T-cell (primary cell): ENCODE measurements around the gene LYPD6. TPM values are rescaled to one million over a fixed set of nuclear protein-coding genes. Genes with fewer than 3 reads are reported as not detected.
"Not testable (repeated sequence)": the region's sequence is repeated elsewhere in the genome, so short reads cannot be mapped to it uniquely, and the experiment has no call there.

Experiments
- ATAC-seq, 4 experiments: fragments of 200-7000 bp in 3 of 4; fragments of 150-1000 bp in 1 of 4; cut with Tn5 transposase; replicated peaks in 1 of 4; 1 replicate in 3 of 4; 2 replicates in 1 of 4; pipeline ENCODE4 v1.10.0; 2021; ENCODE audit warnings: moderate library complexity in 3 of 4, mild to moderate bottlenecking in 2 of 4, moderate number of reproducible peaks in 1 of 4
- CTCF ChIA-PET, 2 donors: fragments of 300-600 bp; sonication (Branson Sonifier 250); formaldehyde crosslinking; loops; one replicate each; lab custom pipeline; 2022; ENCODE audit warnings: antibody characterized with exemption in 2 of 2; lab: Charles Lee
- POLR2A ChIA-PET, 2 donors: fragments of 300-600 bp; sonication (Branson Sonifier 250); formaldehyde crosslinking; loops; one replicate each; lab custom pipeline; 2022; ENCODE audit warnings: antibody characterized with exemption in 2 of 2; lab: Charles Lee
- DNase-seq, 35 experiments: peaks; one replicate each; pipeline versions ENCODE4 v3.0.0 to v3.0.0-alpha.2; 2013 to 2023
- H3K27ac ChIP-seq: one replicate; pipeline ENCODE4 v1.5.1; 2013; ENCODE audit warnings: low read length
- H3K27me3 ChIP-seq, 2 experiments: replicated peaks in 1 of 2; 1 replicate in 1 of 2; 2 replicates in 1 of 2; pipeline versions ENCODE4 v1.6.1 to v1.7.0; 2013; ENCODE audit warnings: low read length in 1 of 2, mixed read lengths in 1 of 2; ENCODE audit not compliant: control insufficient read depth in 2 of 2, insufficient read depth in 2 of 2; ENCODE audit errors: extremely low read depth in 1 of 2
- H3K36me3 ChIP-seq, 2 donors: 1 replicate in 1 of 2; 2 replicates in 1 of 2; pipeline versions ENCODE4 v1.6.1 to v1.7.0; 2013; ENCODE audit warnings: low read length in 1 of 2; ENCODE audit not compliant: control insufficient read depth in 2 of 2, insufficient read depth in 1 of 2; ENCODE audit errors: extremely low read depth in 1 of 2
- H3K4me1 ChIP-seq, 2 experiments: 1 replicate in 1 of 2; 2 replicates in 1 of 2; pipeline versions ENCODE4 v1.6.1 to v1.7.0; 2013; ENCODE audit warnings: low read length in 2 of 2, mixed read lengths in 1 of 2; ENCODE audit not compliant: insufficient read depth in 2 of 2, control insufficient read depth in 1 of 2; ENCODE audit errors: extremely low read depth in 1 of 2
- H3K4me3 ChIP-seq, 2 donors: 1 replicate in 1 of 2; 2 replicates in 1 of 2; pipeline versions ENCODE4 v1.5.1 to v1.7.0; 2013; ENCODE audit warnings: mild to moderate bottlenecking in 2 of 2, low read length in 1 of 2, moderate library complexity in 1 of 2; ENCODE audit not compliant: control insufficient read depth in 1 of 2; ENCODE audit errors: extremely low read depth in 1 of 2
- H3K9me3 ChIP-seq: 2 replicates; pipeline ENCODE4 v1.7.0; 2013
- H3K27ac Mint-ChIP-seq, 2 donors: one replicate each; pipeline ENCODE4 v1.8.0; 2020 to 2021; ENCODE audit warnings: mild to moderate bottlenecking in 2 of 2, mixed read lengths in 2 of 2
- H3K27me3 Mint-ChIP-seq, 2 donors: one replicate each; pipeline ENCODE4 v1.8.0; 2021 to 2022; ENCODE audit warnings: mixed read lengths in 2 of 2
- H3K36me3 Mint-ChIP-seq: one replicate; pipeline ENCODE4 v1.8.0; 2021; ENCODE audit warnings: mixed read lengths
- H3K4me1 Mint-ChIP-seq, 3 donors: one replicate each; pipeline ENCODE4 v1.8.0; 2020 to 2022; ENCODE audit warnings: mixed read lengths in 3 of 3, mild to moderate bottlenecking in 1 of 3
- H3K4me3 Mint-ChIP-seq, 3 donors: one replicate each; pipeline ENCODE4 v1.8.0; 2020 to 2022; ENCODE audit warnings: mild to moderate bottlenecking in 3 of 3, mixed read lengths in 3 of 3, moderate library complexity in 3 of 3
- H3K9me3 Mint-ChIP-seq, 3 donors: one replicate each; pipeline ENCODE4 v1.8.0; 2020 to 2022; ENCODE audit warnings: mixed read lengths in 3 of 3
- WGBS: methylation state at CpG from one replicate; pipeline ENCODE4 v1.1.5; 2013; ENCODE audit warnings: missing lambda C conversion rate; ENCODE audit not compliant: insufficient coverage; 5-methylcytosine and 5-hydroxymethylcytosine counted together
- total RNA-seq, 35 experiments: library from RNA in 6 of 35; stranded (reverse) in 6 of 35; fragments of 120-200 nt in 1 of 35; gene quantifications; one replicate each; pipeline versions ENCODE4 v1.2.1 to v1.2.4 and lab custom pipeline; 2013 to 2026

The LYPD6 gene
- total RNA-seq, 5 donors from 2014 or later (not counting 1 experiment from before 2014, with no cell fraction given), result not detected

GRCh38 chr2:149310349-149310748 is 20.0 kb upstream of the LYPD6 start:
- Histone ChIP-seq H3K36me3 (no peaks in the 10 kb centered on the region), H3K4me3 (no peak overlapping the region), H3K4me1 (no peaks in the 10 kb centered on the region), H3K27ac (no peak overlapping the region), H3K27me3 (peaks cover 0 to 3% of the 10 kb centered on the region in 2 experiments), H3K9me3 (no peaks in the 10 kb centered on the region)
- DNase-seq (no peak), ATAC-seq (no peak)
- ChIA-PET CTCF (no interaction called here), POLR2A (no interaction called here)
- Mint-ChIP-seq H3K36me3 (no peaks in the 10 kb centered on the region), H3K27me3 (peaks cover 14 to 20% of the 10 kb centered on the region in 2 donors), H3K27ac (no peak overlapping the region), H3K4me3 (no peak overlapping the region), H3K9me3 (no peaks in the 10 kb centered on the region), H3K4me1 (peaks cover 0 to 8% (median 3%) of the 10 kb centered on the region in 3 donors)
- 87% methylated on average over 6 of the region's 11 CpGs for WGBS

GRCh38 chr2:149312039-149312438 is 18.3 kb upstream of the LYPD6 start:
- no peak for DNase-seq
- CTCF ChIA-PET, result interaction anchor here in 1 of 2 donors (0.6 kb wide), 1 partner anchor 349 kb away, joined by 5 read pairs; no protein-coding TSS in a partner anchor
- H3K36me3 Mint-ChIP-seq, result no peaks in the 10 kb centered on the region

GRCh38 chr2:149313512-149313972 is 16.8 kb upstream of the LYPD6 start:
- DNase-seq, result peak in 1 of 35 experiments; percentile 11
- ATAC-seq, result peak in 2 of 4 experiments; percentile 45 to 46
- Histone ChIP-seq H3K27ac (no peak overlapping the region), H3K4me3 (no peak overlapping the region), H3K27me3 (peaks cover 0 to 3% of the 10 kb centered on the region in 2 experiments), H3K9me3 (no peaks in the 10 kb centered on the region), H3K4me1 (no peaks in the 10 kb centered on the region), H3K36me3 (no peaks in the 10 kb centered on the region)
- POLR2A ChIA-PET, result no interaction called here
- CTCF ChIA-PET, result interaction anchor here in 1 of 2 donors (1.0 kb wide), 1 partner anchor 106 kb away, joined by 3 read pairs; no protein-coding TSS in a partner anchor
- Mint-ChIP-seq H3K4me1 (peaks cover 0 to 8% (median 3%) of the 10 kb centered on the region in 3 donors), H3K4me3 (no peak overlapping the region), H3K9me3 (peaks cover 0 to 3% (median 0%) of the 10 kb centered on the region in 3 donors), H3K36me3 (no peaks in the 10 kb centered on the region), H3K27ac (no peak overlapping the region), H3K27me3 (peaks cover 10 to 23% of the 10 kb centered on the region in 2 donors)
- WGBS, result 35% methylated on average over 4 of the region's 8 CpGs

More at GRCh38 chr2:149312039-149312438, 18.3 kb upstream of the LYPD6 start:
- Mint-ChIP-seq H3K27me3 (peaks cover 10 to 20% of the 10 kb centered on the region in 2 donors), H3K27ac (no peak overlapping the region), H3K9me3 (no peaks in the 10 kb centered on the region), H3K4me3 (no peak overlapping the region), H3K4me1 (peaks cover 0 to 8% (median 3%) of the 10 kb centered on the region in 3 donors)
- no peak overlapping the region for H3K4me3 ChIP-seq
- no peaks in the 10 kb centered on the region for H3K36me3 ChIP-seq
- no peak overlapping the region for H3K27ac ChIP-seq
- POLR2A ChIA-PET, result no interaction called here
- ATAC-seq, result no peak
- WGBS, result no CpG with 5 or more reads among the region's 1 CpG
- H3K4me1 ChIP-seq, result no peaks in the 10 kb centered on the region
- no peaks in the 10 kb centered on the region for H3K9me3 ChIP-seq
- peaks cover 0 to 3% of the 10 kb centered on the region in 2 experiments for H3K27me3 ChIP-seq

- no peak for ATAC-seq
- H3K4me3 Mint-ChIP-seq, result no peak overlapping the region
- no peaks in the 10 kb centered on the region for H3K36me3 ChIP-seq
- H3K36me3 Mint-ChIP-seq, result no peaks in the 10 kb centered on the region
- DNase-seq, result no peak
- H3K27ac ChIP-seq, result no peak overlapping the region
- peaks cover 10 to 23% of the 10 kb centered on the region in 2 donors for H3K27me3 Mint-ChIP-seq
- H3K27me3 ChIP-seq, result peaks cover 0 to 3% of the 10 kb centered on the region in 2 experiments
- no peaks in the 10 kb centered on the region for H3K9me3 ChIP-seq
- no peaks in the 10 kb centered on the region for H3K4me1 ChIP-seq
- H3K9me3 Mint-ChIP-seq, result peaks cover 0 to 3% (median 0%) of the 10 kb centered on the region in 3 donors
- H3K4me3 ChIP-seq, result no peak overlapping the region
- ChIA-PET CTCF (no interaction called here), POLR2A (no interaction called here)
- H3K27ac Mint-ChIP-seq, result no peak overlapping the region
- H3K4me1 Mint-ChIP-seq, result peaks cover 0 to 8% (median 3%) of the 10 kb centered on the region in 3 donors
- 38% methylated on average over 1 of the region's 1 CpG for WGBS
Observed at GRCh38 chr2:149314687-149315086, 15.7 kb upstream of the LYPD6 start.

GRCh38 chr2:149315461-149315860 is 14.9 kb upstream of the LYPD6 start:
- POLR2A ChIA-PET, result no interaction called here
- no CpG with 5 or more reads among the region's 3 CpGs for WGBS

GRCh38 chr2:149318566-149318965 is 11.8 kb upstream of the LYPD6 start:
- DNase-seq, H3K4me1 ChIP-seq, H3K4me1 Mint-ChIP-seq, H3K4me3 ChIP-seq, POLR2A ChIA-PET, CTCF ChIA-PET, H3K4me3 Mint-ChIP-seq, H3K9me3 ChIP-seq, H3K36me3 ChIP-seq, H3K27ac Mint-ChIP-seq, ATAC-seq, H3K27me3 ChIP-seq, H3K27ac ChIP-seq, H3K36me3 Mint-ChIP-seq, H3K9me3 Mint-ChIP-seq: not testable (repeated sequence)
- WGBS, result no CpG with 5 or more reads among the region's 3 CpGs
- H3K27me3 Mint-ChIP-seq, result peaks cover 14 to 20% of the 10 kb centered on the region in 2 donors

More at GRCh38 chr2:149315461-149315860, 14.9 kb upstream of the LYPD6 start:
- peaks cover 0 to 3% (median 0%) of the 10 kb centered on the region in 3 donors for H3K9me3 Mint-ChIP-seq
- H3K36me3 Mint-ChIP-seq, result no peaks in the 10 kb centered on the region
- H3K36me3 ChIP-seq, result no peaks in the 10 kb centered on the region
- ATAC-seq, result no peak
- no peak overlapping the region for H3K4me3 ChIP-seq
- no peak overlapping the region for H3K27ac ChIP-seq
- no peaks in the 10 kb centered on the region for H3K9me3 ChIP-seq
- H3K27me3 Mint-ChIP-seq, result peaks cover 14 to 19% of the 10 kb centered on the region in 2 donors
- no peak overlapping the region for H3K27ac Mint-ChIP-seq
- H3K4me3 Mint-ChIP-seq, result no peak overlapping the region
- no peaks in the 10 kb centered on the region for H3K4me1 ChIP-seq
- H3K4me1 Mint-ChIP-seq, result peaks cover 0 to 8% (median 3%) of the 10 kb centered on the region in 3 donors
- no peak for DNase-seq
- CTCF ChIA-PET, result no interaction called here
- H3K27me3 ChIP-seq, result peaks cover 0 to 4% of the 10 kb centered on the region in 2 experiments
